Measurements from ENCODE around the gene RBPMS2. TPM values are rescaled to one million over a fixed set of nuclear protein-coding genes. Genes with fewer than 3 reads are reported as not detected.
A peak's percentile ranks its signal among the peaks of the same experiment; 100 is the strongest.

The RBPMS2 gene
- total RNA-seq, 1 donor from 2014 or later, result 276 TPM

DNA sequence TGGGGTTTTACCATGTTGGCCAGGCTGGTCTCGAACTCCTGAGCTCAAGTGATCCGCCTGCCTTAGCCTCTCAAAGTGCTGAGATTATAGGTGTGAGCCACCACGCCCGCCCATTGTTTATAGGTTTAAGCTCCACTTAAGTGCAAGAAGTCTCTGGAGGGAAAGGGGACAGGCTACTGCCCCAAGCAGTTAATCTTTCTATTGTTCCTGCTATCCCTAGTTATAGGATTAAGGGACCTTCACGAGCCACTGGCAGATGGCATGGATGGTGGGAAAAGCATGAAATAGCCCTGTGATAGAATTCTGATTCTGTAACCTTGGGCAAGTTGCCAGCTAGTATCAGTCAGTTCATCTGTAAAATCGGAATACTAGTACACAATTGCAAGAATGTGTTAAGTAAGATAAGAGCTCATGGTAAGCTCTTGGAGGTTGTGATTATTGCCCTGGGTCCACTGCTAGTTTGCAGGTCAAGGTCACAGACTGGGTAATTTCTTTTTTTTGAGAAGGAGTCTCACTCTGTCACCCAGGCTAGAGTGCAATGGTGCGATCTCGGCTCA, 5.3 kb upstream of the RBPMS2 start:
- TF ChIP-seq, protein P1, sequence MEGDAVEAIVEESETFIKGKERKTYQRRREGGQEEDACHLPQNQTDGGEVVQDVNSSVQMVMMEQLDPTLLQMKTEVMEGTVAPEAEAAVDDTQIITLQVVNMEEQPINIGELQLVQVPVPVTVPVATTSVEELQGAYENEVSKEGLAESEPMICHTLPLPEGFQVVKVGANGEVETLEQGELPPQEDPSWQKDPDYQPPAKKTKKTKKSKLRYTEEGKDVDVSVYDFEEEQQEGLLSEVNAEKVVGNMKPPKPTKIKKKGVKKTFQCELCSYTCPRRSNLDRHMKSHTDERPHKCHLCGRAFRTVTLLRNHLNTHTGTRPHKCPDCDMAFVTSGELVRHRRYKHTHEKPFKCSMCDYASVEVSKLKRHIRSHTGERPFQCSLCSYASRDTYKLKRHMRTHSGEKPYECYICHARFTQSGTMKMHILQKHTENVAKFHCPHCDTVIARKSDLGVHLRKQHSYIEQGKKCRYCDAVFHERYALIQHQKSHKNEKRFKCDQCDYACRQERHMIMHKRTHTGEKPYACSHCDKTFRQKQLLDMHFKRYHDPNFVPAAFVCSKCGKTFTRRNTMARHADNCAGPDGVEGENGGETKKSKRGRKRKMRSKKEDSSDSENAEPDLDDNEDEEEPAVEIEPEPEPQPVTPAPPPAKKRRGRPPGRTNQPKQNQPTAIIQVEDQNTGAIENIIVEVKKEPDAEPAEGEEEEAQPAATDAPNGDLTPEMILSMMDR (IDR thresholded peaks at IDR 0.05; ENCODE audit: borderline replicate concordance), result no peak
- no peak overlapping the region for H3K4me3 ChIP-seq
- DNase-seq, result no peak

DNA sequence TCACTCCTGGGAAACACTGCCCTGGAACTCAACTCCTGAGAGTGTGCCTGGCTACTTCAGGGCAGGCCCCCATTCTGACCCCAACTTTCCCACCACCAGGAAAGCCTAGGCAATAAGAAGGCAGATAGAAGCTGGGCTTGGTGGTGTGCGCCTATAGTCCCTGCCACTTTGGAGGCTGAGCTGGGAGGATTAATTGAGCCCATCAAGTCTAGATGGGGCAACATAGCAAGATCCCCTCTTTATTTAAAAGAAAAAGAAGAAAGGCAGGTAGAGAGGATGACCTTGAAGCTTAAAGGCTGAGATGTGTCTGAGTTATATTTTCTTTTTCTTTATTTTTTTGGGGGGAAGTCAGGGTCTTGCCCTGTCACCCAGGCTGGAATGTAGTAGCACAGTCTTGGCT, 4.2 kb upstream of the RBPMS2 start:
- DNase-seq, result no peak
- H3K9me3 ChIP-seq (replicated peaks), result no peaks in the 10 kb centered on the region
- no peak overlapping the region for H3K4me3 ChIP-seq
- H3K27ac ChIP-seq (replicated peaks), result no peak overlapping the region
- TF ChIP-seq, protein P1 (IDR thresholded peaks at IDR 0.05; ENCODE audit: borderline replicate concordance), result no peak
- intact Hi-C loops (cut with micrococcal nuclease), result no loop called here
- peaks cover 17% of the 10 kb centered on the region for H3K4me1 ChIP-seq
- no peaks in the 10 kb centered on the region for H3K36me3 ChIP-seq
- H3K27me3 ChIP-seq (ENCODE audit: low read depth), result peaks cover 7% of the 10 kb centered on the region

More for the DNA sequence above, 5.3 kb upstream of the RBPMS2 start:
- intact Hi-C loops (cut with micrococcal nuclease), result no loop called here
- H3K36me3 ChIP-seq, result no peaks in the 10 kb centered on the region
- peaks cover 7% of the 10 kb centered on the region for H3K27me3 ChIP-seq (ENCODE audit: low read depth)
- H3K9me3 ChIP-seq (replicated peaks), result no peaks in the 10 kb centered on the region
- H3K4me1 ChIP-seq, result peaks cover 15% of the 10 kb centered on the region
- no peak overlapping the region for H3K27ac ChIP-seq (replicated peaks)

DNA sequence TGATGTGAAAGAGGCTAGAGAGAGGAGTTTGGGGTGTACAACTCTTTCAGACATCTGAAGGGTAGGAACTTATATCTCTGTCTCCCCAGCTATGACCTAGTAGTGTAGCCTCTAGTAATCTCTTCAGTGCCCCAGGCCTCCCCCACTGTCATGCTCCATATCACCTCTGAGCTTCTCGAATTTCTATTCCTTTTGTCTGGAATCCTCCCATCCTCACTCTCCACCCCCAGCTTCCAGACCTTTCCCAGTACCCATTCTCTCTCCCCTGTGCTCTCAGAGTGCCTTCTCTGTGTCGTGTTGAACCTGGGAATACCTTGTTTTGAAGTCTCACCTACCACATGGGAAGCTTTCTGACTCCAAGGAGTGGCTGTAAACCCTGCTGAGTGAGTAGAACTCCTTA, 3.6 kb upstream of the RBPMS2 start:
- no peak overlapping the region for H3K4me3 ChIP-seq
- H3K4me1 ChIP-seq, result peaks cover 23% of the 10 kb centered on the region
- no peaks in the 10 kb centered on the region for H3K9me3 ChIP-seq (replicated peaks)
- H3K36me3 ChIP-seq, result no peaks in the 10 kb centered on the region
- H3K27me3 ChIP-seq (ENCODE audit: low read depth), result peaks cover 7% of the 10 kb centered on the region
- intact Hi-C loops (cut with micrococcal nuclease), result no loop called here
- H3K27ac ChIP-seq (replicated peaks), result no peak overlapping the region
- TF ChIP-seq, protein P1 (IDR thresholded peaks at IDR 0.05; ENCODE audit: borderline replicate concordance), result no peak
- no peak for DNase-seq

DNA sequence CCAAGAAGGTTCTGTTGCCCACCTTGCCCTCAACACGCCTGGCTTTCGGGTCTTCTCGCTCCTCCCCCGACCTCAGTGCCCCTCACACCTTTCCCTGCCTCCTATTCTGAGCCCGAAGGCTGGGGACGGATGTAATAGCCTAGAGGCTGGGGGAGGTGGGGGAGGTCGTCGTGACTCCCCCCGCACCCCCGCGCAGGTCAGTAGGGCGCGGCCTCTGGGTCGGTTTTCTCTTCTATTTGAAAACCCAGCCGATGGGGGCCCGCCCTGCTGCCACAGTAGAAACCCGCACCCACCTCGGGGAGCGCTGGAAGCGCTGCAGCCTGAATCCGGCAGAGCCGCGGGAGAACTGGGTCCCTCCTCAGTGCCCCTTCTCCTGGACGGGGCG, 1.0 kb upstream of the RBPMS2 start:
- peaks cover 46% of the 10 kb centered on the region for H3K4me1 ChIP-seq
- peak overlapping the region; percentile 90 for H3K27ac ChIP-seq (replicated peaks)
- H3K9me3 ChIP-seq (replicated peaks), result no peaks in the 10 kb centered on the region
- peaks cover 7% of the 10 kb centered on the region for H3K27me3 ChIP-seq (ENCODE audit: low read depth)
- peak overlapping the region; percentile 80 for H3K4me3 ChIP-seq
- H3K36me3 ChIP-seq, result no peaks in the 10 kb centered on the region
- DNase-seq, result no peak
- intact Hi-C loops (cut with micrococcal nuclease), result no loop called here
- TF ChIP-seq, protein P1 (IDR thresholded peaks at IDR 0.05; ENCODE audit: borderline replicate concordance), result no peak

DNA sequence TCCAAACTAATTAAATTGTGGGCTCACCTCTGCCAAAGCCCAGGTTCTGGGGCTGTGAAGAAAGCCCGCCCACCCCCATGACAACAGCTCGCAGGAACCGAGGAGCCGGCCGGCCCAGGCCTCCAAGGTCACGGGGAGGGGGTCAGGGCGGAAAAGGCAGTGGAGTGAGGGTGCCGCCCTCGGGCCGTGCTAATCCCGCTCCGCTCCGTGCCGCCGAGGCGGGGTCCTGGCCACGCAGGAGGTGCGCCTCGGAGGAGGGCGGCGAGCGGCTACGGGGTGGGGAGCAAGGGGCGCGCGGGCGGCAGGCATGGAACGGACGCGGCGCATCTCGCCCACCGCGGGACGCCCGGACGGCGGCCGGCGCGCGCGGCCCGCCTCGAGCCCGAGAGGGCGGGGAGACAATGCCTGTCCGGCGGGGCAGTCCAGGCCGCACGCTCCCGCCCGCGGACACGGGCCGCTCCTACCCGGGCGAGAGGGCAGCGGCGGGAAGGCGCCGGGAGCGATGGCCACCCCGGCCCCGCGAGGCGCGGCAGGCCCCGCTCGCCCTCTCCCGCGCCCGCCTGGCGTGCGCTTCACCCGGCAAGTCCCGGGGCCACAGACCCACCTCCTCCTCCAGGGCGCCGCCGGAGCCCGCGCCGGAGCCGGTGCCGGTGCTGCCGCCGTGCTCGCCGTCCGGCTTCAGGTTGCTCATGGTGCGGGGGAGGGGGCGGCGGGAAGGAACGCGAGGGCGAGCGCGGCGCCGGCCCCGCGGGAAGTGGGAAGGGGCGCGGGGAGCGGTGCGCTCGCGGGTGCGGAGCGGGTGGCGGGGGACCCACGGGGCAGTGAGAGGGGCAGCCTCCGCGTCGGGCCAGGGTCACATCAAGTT, 528 bp downstream of the RBPMS2 start:
- H3K27ac ChIP-seq (replicated peaks), result peak overlapping the region; percentile 90
- intact Hi-C loops (cut with micrococcal nuclease), result no loop called here
- H3K9me3 ChIP-seq (replicated peaks), result no peaks in the 10 kb centered on the region
- TF ChIP-seq, protein P1 (IDR thresholded peaks at IDR 0.05; ENCODE audit: borderline replicate concordance), result no peak
- peak; percentile 28 for DNase-seq
- peak overlapping the region; percentile 80 for H3K4me3 ChIP-seq
- no peaks in the 10 kb centered on the region for H3K36me3 ChIP-seq
- H3K4me1 ChIP-seq, result peaks cover 57% of the 10 kb centered on the region
- H3K27me3 ChIP-seq (ENCODE audit: low read depth), result peaks cover 7% of the 10 kb centered on the region
